ENCODE data around the gene ENPP7. TPM values are rescaled to one million over a fixed set of nuclear protein-coding genes. Genes with fewer than 3 reads are reported as not detected.
A peak's percentile ranks its signal among the peaks of the same experiment; 100 is the strongest.

The ENPP7 gene
- total and polyA plus RNA-seq, 11 donors: not detected

GRCh38 chr17:79704691-79705090, 26.1 kb upstream of the ENPP7 start:
- TF ChIP-seq CTCF (IDR thresholded peaks at IDR 0.05) (no peak), POLR2A (IDR thresholded peaks at IDR 0.05) (no peak)
- Histone ChIP-seq H3K4me1 (peaks cover 0 to 4% (median 3%) of the 10 kb centered on the region in 12 donors), H3K27me3 (peaks cover 0 to 67% (median 15%) of the 10 kb centered on the region in 9 donors), H3K9me3 (no peaks in the 10 kb centered on the region), H3K36me3 (no peaks in the 10 kb centered on the region), H3K27ac (no peak overlapping the region), H3K4me3 (no peak overlapping the region)
- DNase-seq (no peak), ATAC-seq (no peak)
- 80 to 88% (median 83%) methylated on average over 9 of the region's 9 CpGs for WGBS, 4 donors
- intact Hi-C loops (cut with DNase I): loop anchor here in 9 of 10 donors (5.0 to 10.0 kb wide), 4 partner anchors 300 to 620 kb away; no protein-coding TSS in a partner anchor

DNA sequence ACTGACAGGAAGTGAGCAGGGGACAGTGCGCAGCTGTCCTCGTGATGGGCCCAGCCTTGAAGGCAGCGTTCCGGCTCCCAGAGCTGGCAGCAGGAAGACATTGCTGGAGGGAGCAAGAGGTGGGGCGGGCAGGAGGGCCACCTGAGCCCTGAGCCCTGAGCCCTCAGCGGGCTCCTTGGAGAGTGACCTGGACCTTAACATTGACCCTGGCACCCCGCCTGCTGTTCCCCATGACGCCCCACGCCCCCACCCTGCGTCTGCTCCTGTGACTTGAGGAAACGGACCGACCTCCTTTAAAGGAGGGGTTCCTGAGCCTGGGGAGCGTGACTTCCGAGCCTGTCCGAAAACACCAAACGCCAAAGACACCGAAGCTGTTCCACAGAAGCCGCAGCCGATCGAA, 25.1 kb upstream of the ENPP7 start:
- no peak for TF ChIP-seq POLR2A (IDR thresholded peaks at IDR 0.05)
- TF ChIP-seq CTCF (IDR thresholded peaks at IDR 0.05): no peak
- intact Hi-C loops (cut with DNase I): loop anchor here in 9 of 10 donors (5.0 to 10.0 kb wide), 4 partner anchors 301 to 621 kb away; no protein-coding TSS in a partner anchor

DNA sequence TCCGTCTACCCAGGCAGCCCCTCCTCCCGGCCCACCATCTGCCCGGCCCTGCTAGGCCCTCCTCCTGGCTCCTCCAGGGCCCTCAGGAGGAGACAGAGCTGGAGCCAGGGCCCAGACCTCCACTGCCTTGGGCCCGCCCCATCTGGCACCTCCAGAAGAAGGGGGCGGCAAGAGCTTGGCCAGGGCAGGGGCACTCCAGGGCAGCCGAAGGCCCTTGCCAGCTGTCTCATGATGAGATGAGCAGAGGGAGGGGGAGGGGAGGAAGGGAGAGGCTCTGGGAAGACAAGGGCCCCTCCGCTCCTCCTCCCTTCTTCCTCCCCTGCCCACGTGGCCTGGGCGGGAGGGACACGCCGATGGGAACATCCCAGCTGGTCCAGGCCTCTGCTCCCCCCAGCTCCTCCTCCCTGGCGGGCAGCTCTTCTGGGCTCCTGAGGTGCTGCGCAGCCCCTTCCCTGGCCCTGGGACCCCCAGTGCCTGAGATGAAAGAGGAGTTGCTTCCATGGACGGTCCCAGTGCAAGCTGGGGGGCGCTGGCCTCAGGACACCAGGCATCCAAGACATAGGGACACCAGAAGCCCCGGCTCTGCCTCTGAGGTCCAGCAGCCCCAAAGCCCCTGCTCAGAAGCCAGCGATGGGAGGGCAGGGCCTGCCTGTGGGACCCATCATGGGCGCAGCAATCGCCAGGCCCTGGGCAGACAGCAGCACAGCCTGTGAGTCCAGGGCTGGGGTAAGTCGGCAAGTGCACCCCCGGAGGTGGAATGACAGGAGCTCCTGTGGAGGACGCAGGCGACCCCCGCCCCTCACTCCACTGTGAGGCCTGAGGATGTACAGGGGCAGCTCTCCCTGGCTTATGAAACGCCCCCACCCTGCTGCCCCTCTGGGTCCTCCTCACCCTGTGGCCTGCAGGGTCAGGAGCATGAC, 23.6 kb upstream of the ENPP7 start:
- Histone ChIP-seq H3K9me3 (no peaks in the 10 kb centered on the region), H3K36me3 (no peaks in the 10 kb centered on the region), H3K27me3 (peaks cover 0 to 54% (median 8%) of the 10 kb centered on the region in 9 donors), H3K4me1 (peaks cover 0 to 4% (median 3%) of the 10 kb centered on the region in 12 donors), H3K4me3 (no peak overlapping the region), H3K27ac (peak overlapping the region in 1 of 12 donors; percentile 24)
- WGBS, 4 donors: 38 to 73% (median 67%) methylated on average over 6 to 25 of the region's 25 CpGs
- ATAC-seq: peak; percentile 11 to 50 (median 20)
- DNase-seq: no peak
- intact Hi-C loops (cut with DNase I): loop anchor here in 9 of 10 donors (5.0 to 10.0 kb wide), 4 partner anchors 302 to 622 kb away; no protein-coding TSS in a partner anchor
- TF ChIP-seq POLR2A (IDR thresholded peaks at IDR 0.05) (no peak), CTCF (IDR thresholded peaks at IDR 0.05) (no peak)

More for the DNA sequence above, 25.1 kb upstream of the ENPP7 start:
- 62 to 82% (median 72%) methylated on average over 20 of the region's 20 CpGs for WGBS, 4 donors
- Histone ChIP-seq H3K27me3 (peaks cover 0 to 61% (median 15%) of the 10 kb centered on the region in 9 donors), H3K9me3 (no peaks in the 10 kb centered on the region), H3K27ac (no peak overlapping the region), H3K36me3 (no peaks in the 10 kb centered on the region), H3K4me3 (no peak overlapping the region), H3K4me1 (peaks cover 0 to 4% (median 3%) of the 10 kb centered on the region in 12 donors)
- DNase-seq (no peak), ATAC-seq (no peak)
